ENCODE results near the gene SEMA6D.

DNA sequence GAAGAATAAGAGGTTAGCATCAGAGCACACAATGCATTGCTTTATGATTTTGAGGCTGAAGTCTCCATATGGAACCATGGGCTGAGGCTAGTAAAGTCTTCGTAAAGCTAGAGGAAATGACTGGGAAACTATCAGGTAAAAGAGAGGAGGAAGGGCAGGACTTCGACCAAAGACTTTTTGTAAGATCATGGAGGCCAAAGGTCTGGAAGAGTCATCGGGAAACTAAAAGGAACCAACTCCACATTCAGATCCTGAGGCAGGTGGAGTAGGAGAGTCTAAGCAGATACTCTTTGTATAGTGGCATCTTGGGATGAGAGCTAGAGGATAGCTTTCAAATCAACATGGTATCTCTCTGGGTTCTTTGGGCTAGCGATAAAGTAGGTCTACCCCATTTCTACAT lies 36.3 kb downstream of the SEMA6D start:
- TF ChIP-seq CTCF (optimal IDR thresholded peaks at IDR 0.05 in 1 of 3, IDR thresholded peaks at IDR 0.05 in 1 of 3, conservative IDR thresholded peaks at IDR 0.05 in 1 of 3; ENCODE audit: extremely low read depth in 1 of 3, insufficient read depth in 2 of 3, low read length in 3 of 3) (no peak), EZH2 (IDR thresholded peaks at IDR 0.05; ENCODE audit: low read length) (no peak)
